ENCODE data around the gene DCP1B.
A peak's percentile ranks its signal among the peaks of the same experiment; 100 is the strongest.

The DCP1B gene

GRCh38 chr12:1939331-1939730 is 64.9 kb downstream of the DCP1B start:
- Histone ChIP-seq H3K9me3 (ENCODE audit: low read length) (no peaks in the 10 kb centered on the region), H3K4me1 (ENCODE audit: insufficient read depth, low read length) (peaks cover 49% of the 10 kb centered on the region), H3K36me3 (ENCODE audit: insufficient read depth, low read length) (peaks cover 16% of the 10 kb centered on the region), H3K4me3 (ENCODE audit: low read depth in 1 of 2, low read length in 2 of 2) (peak overlapping the region in 1 of 2 donors; percentile 44), H3K27ac (ENCODE audit: low read depth, low read length) (peak overlapping the region; percentile 79), H3K9ac (ENCODE audit: low read length) (peak overlapping the region; percentile 20), H3K27me3 (ENCODE audit: control insufficient read depth in 1 of 2, insufficient read depth in 2 of 2, low read length in 2 of 2) (no peaks in the 10 kb centered on the region)

- H3K9ac ChIP-seq (ENCODE audit: low read length), result no peak overlapping the region
- peak overlapping the region; percentile 79 for H3K27ac ChIP-seq (ENCODE audit: low read depth, low read length)
- peaks cover 16% of the 10 kb centered on the region for H3K36me3 ChIP-seq (ENCODE audit: insufficient read depth, low read length)
- H3K4me3 ChIP-seq (ENCODE audit: low read depth in 1 of 2, low read length in 2 of 2), result no peak overlapping the region
- H3K4me1 ChIP-seq (ENCODE audit: insufficient read depth, low read length), result peaks cover 66% of the 10 kb centered on the region
- H3K27me3 ChIP-seq (ENCODE audit: control insufficient read depth in 1 of 2, insufficient read depth in 2 of 2, low read length in 2 of 2), result no peaks in the 10 kb centered on the region
- no peaks in the 10 kb centered on the region for H3K9me3 ChIP-seq (ENCODE audit: low read length)
Measured at GRCh38 chr12:1937481-1938224, 66.6 kb downstream of the DCP1B start.

GRCh38 chr12:1936406-1937320 is 67.6 kb downstream of the DCP1B start:
- Histone ChIP-seq H3K36me3 (ENCODE audit: insufficient read depth, low read length) (peaks cover 16% of the 10 kb centered on the region), H3K4me1 (ENCODE audit: insufficient read depth, low read length) (peaks cover 73% of the 10 kb centered on the region), H3K9ac (ENCODE audit: low read length) (peak overlapping the region; percentile 26), H3K4me3 (ENCODE audit: low read depth in 1 of 2, low read length in 2 of 2) (peak overlapping the region in 1 of 2 donors; percentile 22), H3K9me3 (ENCODE audit: low read length) (no peaks in the 10 kb centered on the region), H3K27me3 (ENCODE audit: control insufficient read depth in 1 of 2, insufficient read depth in 2 of 2, low read length in 2 of 2) (no peaks in the 10 kb centered on the region), H3K27ac (ENCODE audit: low read depth, low read length) (peak overlapping the region; percentile 79)

GRCh38 chr12:1935700-1936378 is 68.4 kb downstream of the DCP1B start:
- H3K4me3 ChIP-seq (ENCODE audit: low read depth in 1 of 2, low read length in 2 of 2), result peak overlapping the region in 1 of 2 donors; percentile 22
- H3K9me3 ChIP-seq (ENCODE audit: low read length), result no peaks in the 10 kb centered on the region
- peak overlapping the region; percentile 26 for H3K9ac ChIP-seq (ENCODE audit: low read length)
- peaks cover 81% of the 10 kb centered on the region for H3K4me1 ChIP-seq (ENCODE audit: insufficient read depth, low read length)
- H3K36me3 ChIP-seq (ENCODE audit: insufficient read depth, low read length), result peaks cover 12% of the 10 kb centered on the region
- H3K27me3 ChIP-seq (ENCODE audit: control insufficient read depth in 1 of 2, insufficient read depth in 2 of 2, low read length in 2 of 2), result no peaks in the 10 kb centered on the region
- peak overlapping the region; percentile 79 for H3K27ac ChIP-seq (ENCODE audit: low read depth, low read length)

GRCh38 chr12:1935242-1935641 is 69.0 kb downstream of the DCP1B start:
- Histone ChIP-seq H3K9me3 (ENCODE audit: low read length) (no peaks in the 10 kb centered on the region), H3K27me3 (ENCODE audit: control insufficient read depth in 1 of 2, insufficient read depth in 2 of 2, low read length in 2 of 2) (no peaks in the 10 kb centered on the region), H3K36me3 (ENCODE audit: insufficient read depth, low read length) (peaks cover 12% of the 10 kb centered on the region), H3K9ac (ENCODE audit: low read length) (no peak overlapping the region), H3K27ac (ENCODE audit: low read depth, low read length) (no peak overlapping the region), H3K4me3 (ENCODE audit: low read depth in 1 of 2, low read length in 2 of 2) (no peak overlapping the region), H3K4me1 (ENCODE audit: insufficient read depth, low read length) (peaks cover 80% of the 10 kb centered on the region)

GRCh38 chr12:1934831-1935230 is 69.4 kb downstream of the DCP1B start:
- Histone ChIP-seq H3K9me3 (ENCODE audit: low read length) (no peaks in the 10 kb centered on the region), H3K36me3 (ENCODE audit: insufficient read depth, low read length) (peaks cover 12% of the 10 kb centered on the region), H3K9ac (ENCODE audit: low read length) (no peak overlapping the region), H3K27ac (ENCODE audit: low read depth, low read length) (no peak overlapping the region), H3K4me3 (ENCODE audit: low read depth in 1 of 2, low read length in 2 of 2) (no peak overlapping the region), H3K27me3 (ENCODE audit: control insufficient read depth in 1 of 2, insufficient read depth in 2 of 2, low read length in 2 of 2) (no peaks in the 10 kb centered on the region), H3K4me1 (ENCODE audit: insufficient read depth, low read length) (peaks cover 76% of the 10 kb centered on the region)

GRCh38 chr12:1934068-1934467 is 70.2 kb downstream of the DCP1B start:
- Histone ChIP-seq H3K9ac (ENCODE audit: low read length) (no peak overlapping the region), H3K4me1 (ENCODE audit: insufficient read depth, low read length) (peaks cover 73% of the 10 kb centered on the region), H3K27me3 (ENCODE audit: control insufficient read depth in 1 of 2, insufficient read depth in 2 of 2, low read length in 2 of 2) (no peaks in the 10 kb centered on the region), H3K4me3 (ENCODE audit: low read depth in 1 of 2, low read length in 2 of 2) (no peak overlapping the region), H3K27ac (ENCODE audit: low read depth, low read length) (peak overlapping the region; percentile 49), H3K9me3 (ENCODE audit: low read length) (no peaks in the 10 kb centered on the region), H3K36me3 (ENCODE audit: insufficient read depth, low read length) (peaks cover 12% of the 10 kb centered on the region)

- Histone ChIP-seq H3K4me1 (ENCODE audit: insufficient read depth, low read length) (peaks cover 72% of the 10 kb centered on the region), H3K9ac (ENCODE audit: low read length) (no peak overlapping the region), H3K36me3 (ENCODE audit: insufficient read depth, low read length) (peaks cover 10% of the 10 kb centered on the region), H3K27ac (ENCODE audit: low read depth, low read length) (peak overlapping the region; percentile 49), H3K27me3 (ENCODE audit: control insufficient read depth in 1 of 2, insufficient read depth in 2 of 2, low read length in 2 of 2) (no peaks in the 10 kb centered on the region), H3K4me3 (ENCODE audit: low read depth in 1 of 2, low read length in 2 of 2) (no peak overlapping the region), H3K9me3 (ENCODE audit: low read length) (no peaks in the 10 kb centered on the region)
Measured at GRCh38 chr12:1933342-1934051, 70.8 kb downstream of the DCP1B start.

- no peaks in the 10 kb centered on the region for H3K27me3 ChIP-seq (ENCODE audit: control insufficient read depth in 1 of 2, insufficient read depth in 2 of 2, low read length in 2 of 2)
- no peaks in the 10 kb centered on the region for H3K36me3 ChIP-seq (ENCODE audit: insufficient read depth, low read length)
- peak overlapping the region in 1 of 2 donors; percentile 36 for H3K4me3 ChIP-seq (ENCODE audit: low read depth in 1 of 2, low read length in 2 of 2)
- peak overlapping the region; percentile 59 for H3K27ac ChIP-seq (ENCODE audit: low read depth, low read length)
- H3K9me3 ChIP-seq (ENCODE audit: low read length), result no peaks in the 10 kb centered on the region
- H3K9ac ChIP-seq (ENCODE audit: low read length), result no peak overlapping the region
- H3K4me1 ChIP-seq (ENCODE audit: insufficient read depth, low read length), result peaks cover 77% of the 10 kb centered on the region
Measured at GRCh38 chr12:1932264-1932777, 71.9 kb downstream of the DCP1B start.

GRCh38 chr12:1931642-1932041 is 72.6 kb downstream of the DCP1B start:
- H3K27me3 ChIP-seq (ENCODE audit: control insufficient read depth in 1 of 2, insufficient read depth in 2 of 2, low read length in 2 of 2), result no peaks in the 10 kb centered on the region
- no peak overlapping the region for H3K9ac ChIP-seq (ENCODE audit: low read length)
- no peaks in the 10 kb centered on the region for H3K36me3 ChIP-seq (ENCODE audit: insufficient read depth, low read length)
- peak overlapping the region; percentile 59 for H3K27ac ChIP-seq (ENCODE audit: low read depth, low read length)
- H3K9me3 ChIP-seq (ENCODE audit: low read length), result no peaks in the 10 kb centered on the region
- H3K4me1 ChIP-seq (ENCODE audit: insufficient read depth, low read length), result peaks cover 77% of the 10 kb centered on the region
- no peak overlapping the region for H3K4me3 ChIP-seq (ENCODE audit: low read depth in 1 of 2, low read length in 2 of 2)
